GM18517 (cell line): ENCODE measurements around the gene GSK3A.

Experiments used
- ATAC-seq: cut with Tn5 transposase; IDR thresholded peaks from one replicate; pipeline ENCODE4 v1.9.1; 2021; ENCODE audit warnings: mild to moderate bottlenecking, moderate library complexity; ENCODE audit not compliant: unreplicated experiment

Gene GSK3A

GRCh38 chr19:42242512-42243409, at the start of gene GSK3A:
TSS of gene GSK3A (minus strand) at chr19:42242602. CDS start at chr19:42242465, 137 bp downstream.
- ATAC-seq = peak; percentile 61

GRCh38 chr19:42291435-42291810, 49.0 kb upstream of the GSK3A start:
- ATAC-seq = no peak

- no peak for ATAC-seq
Observed at GRCh38 chr19:42290523-42291434, 48.4 kb upstream of the GSK3A start.

- no peak for ATAC-seq
Observed at GRCh38 chr19:42290136-42290522, 47.7 kb upstream of the GSK3A start.

GRCh38 chr19:42289556-42290041, 47.2 kb upstream of the GSK3A start:
- no peak for ATAC-seq

- ATAC-seq = no peak
Observed at GRCh38 chr19:42288881-42289555, 46.6 kb upstream of the GSK3A start.

GRCh38 chr19:42288387-42288786, 46.0 kb upstream of the GSK3A start:
- ATAC-seq = no peak

- ATAC-seq = no peak
Observed at GRCh38 chr19:42287827-42288107, 45.4 kb upstream of the GSK3A start.

GRCh38 chr19:42287017-42287826, 44.8 kb upstream of the GSK3A start:
- ATAC-seq = no peak

- ATAC-seq = no peak
Observed at GRCh38 chr19:42286349-42287016, 44.1 kb upstream of the GSK3A start.

GRCh38 chr19:42285988-42286348, 43.6 kb upstream of the GSK3A start:
- ATAC-seq = no peak

GRCh38 chr19:42285541-42285941, 43.1 kb upstream of the GSK3A start:
- ATAC-seq = no peak

GRCh38 chr19:42284591-42285341, 42.4 kb upstream of the GSK3A start:
- ATAC-seq = no peak

GRCh38 chr19:42284066-42284501, 41.7 kb upstream of the GSK3A start:
- peak; percentile 9 for ATAC-seq

- peak; percentile 42 for ATAC-seq
Observed at GRCh38 chr19:42283188-42284065, 41.0 kb upstream of the GSK3A start.

- no peak for ATAC-seq
Observed at GRCh38 chr19:42282819-42283187, 40.4 kb upstream of the GSK3A start.

- ATAC-seq = no peak
Observed at GRCh38 chr19:42281827-42282762, 39.7 kb upstream of the GSK3A start.
